K562 treated with DMSO at 1 percent for 48 hours (cell line): ENCODE data around the gene BDH2. TPM values are rescaled to one million over a fixed set of nuclear protein-coding genes. Genes with fewer than 3 reads are reported as not detected.

Experiments used
- total RNA-seq: library from RNA; unstranded; fragments of 300-600 nt; gene quantifications from 2 replicates; pipeline ENCODE4 v1.2.3, GENCODE V29; 2022; ENCODE audit warnings: low replicate concordance; ENCODE audit errors: extremely low read depth

The BDH2 gene
- total RNA-seq = not detected in 2 replicates

GRCh38 chr4:103099691-103100392 lies at the start of gene BDH2:
Gene BDH2, minus strand, starts transcription at chr4:103099834. Its CDS starts 3,580 bp downstream, at chr4:103096254.

GRCh38 chr4:103076747-103077347 lies 22.8 kb downstream of the BDH2 start, which contains the start of gene SLC9B2:
Gene SLC9B2, minus strand, starts transcription at chr4:103076761. Its CDS starts 9,211 bp downstream, at chr4:103067550.

Other genes starting within 250 kb of the BDH2 start
- gene CISD2, start 230.8 kb downstream of the BDH2 start, total RNA-seq = not detected in 2 replicates
- gene SLC9B1, start 80.1 kb downstream of the BDH2 start, total RNA-seq = not detected in 2 replicates
- gene SLC9B2, start 23.1 kb downstream of the BDH2 start, total RNA-seq = not detected in 2 replicates
- gene CENPE, start 98.5 kb upstream of the BDH2 start, total RNA-seq = not detected in 2 replicates